Left lung (tissue), 10 donors: ENCODE data around the gene ABCA13. TPM values are rescaled to one million over a fixed set of nuclear protein-coding genes. Genes with fewer than 3 reads are reported as not detected.

ENCODE experiments used
- ATAC-seq: fragments of 200-7000 bp; cut with Tn5 transposase; one replicate; pipeline ENCODE4 v1.9.1; 2020; ENCODE audit warnings: moderate library complexity
- DNase-seq, 4 donors: peaks; one replicate each; pipeline ENCODE4 v3.0.0-alpha.2; 2013 to 2020
- H3K27ac ChIP-seq, 2 donors: fragments of 200-600 bp; sonication (generic) in 1 of 2; one replicate each; pipeline versions ENCODE4 v1.5.0 to v1.8.0; 2020 to 2021
- H3K27me3 ChIP-seq, 2 donors: fragments of 200-600 bp; sonication (generic) in 1 of 2; one replicate each; pipeline versions ENCODE4 v1.5.0 to v1.8.0; 2020 to 2021
- H3K36me3 ChIP-seq, 2 donors: fragments of 200-600 bp; sonication (generic) in 1 of 2; one replicate each; pipeline versions ENCODE4 v1.5.0 to v1.8.0; 2020 to 2021
- H3K4me1 ChIP-seq, 2 donors: fragments of 200-600 bp; one replicate each; pipeline ENCODE4 v1.8.0; 2021
- H3K4me3 ChIP-seq, 2 donors: fragments of 200-600 bp; sonication (generic) in 1 of 2; one replicate each; pipeline versions ENCODE4 v1.5.0 to v1.8.0; 2020 to 2021; ENCODE audit warnings: mild to moderate bottlenecking in 1 of 2
- H3K9me3 ChIP-seq, 2 donors: fragments of 200-600 bp; sonication (generic) in 1 of 2; one replicate each; pipeline versions ENCODE4 v1.5.0 to v1.8.0; 2020 to 2021
- intact Hi-C, 2 donors: fragments of 100-400 bp; cut with DNase I; formaldehyde crosslinking; loops; one replicate each; pipeline versions ENCODE4 v1.11.2 to v1.14.2; 2022
- polyA plus RNA-seq, 6 donors: library from polyadenylated mRNA; unstranded; fragments of 120-200 nt; gene quantifications; one replicate each; pipeline ENCODE4 v1.2.1, GENCODE V29; 2013; ENCODE audit not compliant: insufficient read length in 6 of 6
- total RNA-seq, 2 donors: library from RNA; stranded (reverse); fragmentation: NEBNext Ultra II Directional; extraction: Animal tissue kit (Norgen Biotek cat#: 25700); gene quantifications; one replicate each; pipeline ENCODE4 v1.2.1, GENCODE V29; 2021
- TF ChIP-seq, protein P1 (sequence below), 2 donors: fragments of 200-600 bp; sonication (generic) in 1 of 2; IDR thresholded peaks; one replicate each; pipeline versions ENCODE4 v1.5.0 to v1.8.0; 2021; ENCODE audit warnings: antibody characterized with exemption in 2 of 2
- donor health status: DM: no; HTN: yes; CAD: no.
- donor health status: DM: no; HTN: no; CAD: no.

Gene ABCA13
- total and polyA plus RNA-seq, 8 donors = 0.55 to 2.9 (median 1.7) TPM

DNA sequence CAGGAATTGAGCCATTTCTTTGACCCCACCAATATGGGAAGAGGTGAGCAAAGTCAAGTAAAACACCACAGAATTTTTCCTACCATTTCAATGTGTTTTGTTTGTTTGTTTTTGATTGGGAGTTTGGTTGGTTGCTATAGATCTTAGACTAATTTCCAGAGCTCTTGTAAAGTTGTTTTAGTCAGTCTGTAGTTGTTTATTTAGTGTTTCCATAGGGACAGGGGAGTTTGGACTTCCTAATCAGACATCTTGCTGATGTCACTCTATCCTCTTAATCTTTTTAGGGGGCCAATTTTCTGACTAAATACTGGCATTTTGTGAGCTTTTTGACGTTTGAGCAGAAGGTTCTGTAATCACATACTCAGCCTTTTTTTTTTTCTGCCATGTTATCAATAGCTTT is 266.9 kb downstream of the ABCA13 start:
- peak in 2 of 4 donors; percentile 3 to 17 for DNase-seq

DNA sequence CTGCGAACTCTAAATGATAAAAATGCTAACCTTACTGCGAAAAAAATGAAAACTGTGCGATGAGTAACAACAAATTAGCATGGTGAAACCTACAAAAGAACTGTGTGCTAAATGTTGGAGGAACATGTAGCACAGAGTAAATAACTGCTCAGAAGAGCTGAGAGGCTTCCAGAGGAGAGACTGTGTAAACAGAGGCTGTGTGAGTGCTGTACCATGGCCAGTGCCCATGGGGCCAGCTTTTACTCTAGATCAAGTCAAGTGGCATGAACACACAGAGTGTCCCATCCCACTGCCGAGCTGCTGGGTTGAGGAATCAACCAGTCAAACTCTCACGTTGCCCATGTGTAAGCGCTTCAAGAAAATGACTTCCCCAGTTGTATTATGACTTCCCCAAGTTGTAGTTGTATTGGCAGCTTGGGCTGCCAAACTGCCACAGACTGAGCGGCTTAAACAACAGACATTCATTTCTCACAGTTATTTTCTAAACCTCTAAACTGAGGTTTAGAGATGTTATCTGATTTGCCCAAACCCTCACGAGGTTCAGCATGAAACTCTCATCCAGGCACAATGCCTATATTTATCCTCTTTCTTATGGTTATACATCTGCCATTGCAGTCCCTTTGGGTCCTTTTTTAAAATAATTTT is 270.7 kb downstream of the ABCA13 start:
- intact Hi-C loops = no loop called here
- Histone ChIP-seq H3K27me3 (no peaks in the 10 kb centered on the region), H3K4me3 (no peak overlapping the region), H3K36me3 (no peaks in the 10 kb centered on the region), H3K27ac (no peak overlapping the region), H3K4me1 (no peaks in the 10 kb centered on the region), H3K9me3 (no peaks in the 10 kb centered on the region)
- DNase-seq (no peak), ATAC-seq (peak; percentile 86)
- TF ChIP-seq, protein P1, sequence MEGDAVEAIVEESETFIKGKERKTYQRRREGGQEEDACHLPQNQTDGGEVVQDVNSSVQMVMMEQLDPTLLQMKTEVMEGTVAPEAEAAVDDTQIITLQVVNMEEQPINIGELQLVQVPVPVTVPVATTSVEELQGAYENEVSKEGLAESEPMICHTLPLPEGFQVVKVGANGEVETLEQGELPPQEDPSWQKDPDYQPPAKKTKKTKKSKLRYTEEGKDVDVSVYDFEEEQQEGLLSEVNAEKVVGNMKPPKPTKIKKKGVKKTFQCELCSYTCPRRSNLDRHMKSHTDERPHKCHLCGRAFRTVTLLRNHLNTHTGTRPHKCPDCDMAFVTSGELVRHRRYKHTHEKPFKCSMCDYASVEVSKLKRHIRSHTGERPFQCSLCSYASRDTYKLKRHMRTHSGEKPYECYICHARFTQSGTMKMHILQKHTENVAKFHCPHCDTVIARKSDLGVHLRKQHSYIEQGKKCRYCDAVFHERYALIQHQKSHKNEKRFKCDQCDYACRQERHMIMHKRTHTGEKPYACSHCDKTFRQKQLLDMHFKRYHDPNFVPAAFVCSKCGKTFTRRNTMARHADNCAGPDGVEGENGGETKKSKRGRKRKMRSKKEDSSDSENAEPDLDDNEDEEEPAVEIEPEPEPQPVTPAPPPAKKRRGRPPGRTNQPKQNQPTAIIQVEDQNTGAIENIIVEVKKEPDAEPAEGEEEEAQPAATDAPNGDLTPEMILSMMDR (IDR thresholded peaks at IDR 0.05) = no peak

More for the DNA sequence above, 266.9 kb downstream of the ABCA13 start:
- Histone ChIP-seq H3K9me3 (no peaks in the 10 kb centered on the region), H3K27me3 (no peaks in the 10 kb centered on the region), H3K36me3 (no peaks in the 10 kb centered on the region), H3K27ac (no peak overlapping the region), H3K4me3 (no peak overlapping the region), H3K4me1 (no peaks in the 10 kb centered on the region)
- intact Hi-C loops = no loop called here
- ATAC-seq = no peak
- TF ChIP-seq, protein P1 (IDR thresholded peaks at IDR 0.05) = no peak

DNA sequence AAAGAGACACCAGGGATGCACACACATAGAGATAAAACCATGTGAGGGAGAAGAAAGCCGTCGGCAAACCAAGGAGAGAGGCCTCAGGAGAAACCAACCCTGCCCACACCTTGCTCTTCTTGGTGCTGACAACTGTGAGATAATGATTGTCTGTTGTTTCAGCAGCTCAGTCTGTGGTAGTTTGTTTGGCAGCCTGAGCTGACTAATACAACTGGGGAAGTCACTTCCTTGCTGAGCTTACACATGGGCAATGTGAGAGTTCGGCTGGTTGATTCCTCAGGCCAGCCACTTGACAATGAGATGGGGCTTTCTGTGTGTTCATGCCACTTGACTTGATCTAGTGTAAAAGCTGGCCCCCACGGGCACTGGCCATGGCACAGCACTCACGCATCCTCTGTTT is 271.8 kb downstream of the ABCA13 start:
- ATAC-seq (no peak), DNase-seq (no peak)
- H3K4me3 ChIP-seq = no peak overlapping the region
- no peaks in the 10 kb centered on the region for H3K9me3 ChIP-seq
- no peak overlapping the region for H3K27ac ChIP-seq
- H3K27me3 ChIP-seq = no peaks in the 10 kb centered on the region
- TF ChIP-seq, protein P1 (IDR thresholded peaks at IDR 0.05) = no peak
- H3K4me1 ChIP-seq = no peaks in the 10 kb centered on the region
- intact Hi-C loops = no loop called here
- H3K36me3 ChIP-seq = no peaks in the 10 kb centered on the region

DNA sequence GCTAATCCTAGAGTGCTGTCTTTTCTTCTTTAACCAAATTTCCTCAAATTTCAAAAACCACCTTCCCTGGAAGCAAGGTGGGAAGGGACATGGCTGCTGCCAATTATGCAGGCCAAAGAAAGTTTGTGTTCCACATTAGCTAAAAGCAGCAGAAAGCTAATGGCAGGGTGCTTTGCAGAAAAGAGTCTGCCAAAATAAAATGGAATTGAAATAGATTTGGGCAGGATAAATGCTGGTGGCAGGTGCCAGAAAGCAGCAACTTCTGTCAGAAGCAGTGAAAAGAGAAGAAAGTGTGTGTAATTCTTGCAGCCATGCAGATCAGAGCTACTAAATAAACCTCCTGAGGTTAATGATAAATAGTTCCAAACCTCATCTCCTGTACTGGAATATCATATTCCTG is 275.5 kb downstream of the ABCA13 start:
- Histone ChIP-seq H3K9me3 (no peaks in the 10 kb centered on the region), H3K4me1 (no peaks in the 10 kb centered on the region), H3K27ac (no peak overlapping the region), H3K27me3 (no peaks in the 10 kb centered on the region), H3K4me3 (no peak overlapping the region), H3K36me3 (no peaks in the 10 kb centered on the region)
- TF ChIP-seq, protein P1 (IDR thresholded peaks at IDR 0.05) = no peak
- intact Hi-C loops = no loop called here
- DNase-seq = no peak
- no peak for ATAC-seq

DNA sequence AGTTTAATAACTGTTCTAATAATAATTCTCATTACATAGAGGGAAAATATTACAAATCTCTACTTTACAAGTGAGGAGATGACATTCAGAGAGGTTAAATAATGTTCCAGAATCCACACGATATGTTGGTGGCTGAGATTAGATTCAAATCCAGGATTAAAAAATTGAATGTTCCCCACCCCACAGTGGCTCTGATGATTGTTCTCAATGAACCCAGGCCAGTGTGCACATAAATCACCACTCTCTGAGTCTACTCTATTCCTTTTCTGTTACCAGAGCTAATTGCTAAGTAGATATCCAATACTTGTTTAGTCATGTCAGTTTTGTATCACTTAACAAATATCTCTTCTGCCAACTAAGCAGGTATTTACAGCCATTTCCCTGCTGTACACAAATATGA is 281.0 kb downstream of the ABCA13 start:
- H3K4me1 ChIP-seq = no peaks in the 10 kb centered on the region
- H3K27ac ChIP-seq = no peak overlapping the region
- H3K27me3 ChIP-seq = no peaks in the 10 kb centered on the region
- TF ChIP-seq, protein P1 (IDR thresholded peaks at IDR 0.05) = no peak
- no peaks in the 10 kb centered on the region for H3K36me3 ChIP-seq
- ATAC-seq (no peak), DNase-seq (no peak)
- no peak overlapping the region for H3K4me3 ChIP-seq
- intact Hi-C loops = no loop called here
- H3K9me3 ChIP-seq = no peaks in the 10 kb centered on the region
